Measurements from ENCODE around the gene CPAMD8.
A peak's percentile ranks its signal among the peaks of the same experiment; 100 is the strongest.

CPAMD8 gene

GRCh38 chr19:16915734-16916133 lies 110.9 kb downstream of the CPAMD8 start:
- no peak for DNase-seq

- DNase-seq, result no peak
These were observed 111.5 kb downstream of the CPAMD8 start for GRCh38 chr19:16915135-16915534.

GRCh38 chr19:16914421-16914820 lies 112.2 kb downstream of the CPAMD8 start:
- DNase-seq, result no peak

- no peak for DNase-seq
These were observed 113.8 kb downstream of the CPAMD8 start for GRCh38 chr19:16912780-16913179.

DNA sequence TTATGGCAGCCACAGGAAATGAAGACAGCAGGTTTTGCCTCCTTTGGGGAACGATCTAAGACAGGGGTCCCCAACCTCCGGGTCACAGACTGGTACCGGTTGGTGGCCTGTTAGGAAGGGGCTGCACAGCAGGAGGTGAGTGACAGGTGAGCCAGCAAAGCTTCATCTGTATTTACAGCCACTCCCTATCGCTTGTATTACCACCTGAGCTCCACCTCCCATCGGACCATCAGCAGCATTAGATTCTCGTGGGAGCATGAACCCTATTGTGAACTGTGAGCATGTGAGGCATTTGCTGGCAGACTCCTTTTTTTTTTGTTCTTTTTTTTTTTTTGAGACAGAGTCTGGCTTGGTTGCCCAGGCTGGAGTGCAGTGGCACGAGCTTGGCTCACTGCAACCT lies 115.6 kb downstream of the CPAMD8 start:
- no peak for DNase-seq

DNA sequence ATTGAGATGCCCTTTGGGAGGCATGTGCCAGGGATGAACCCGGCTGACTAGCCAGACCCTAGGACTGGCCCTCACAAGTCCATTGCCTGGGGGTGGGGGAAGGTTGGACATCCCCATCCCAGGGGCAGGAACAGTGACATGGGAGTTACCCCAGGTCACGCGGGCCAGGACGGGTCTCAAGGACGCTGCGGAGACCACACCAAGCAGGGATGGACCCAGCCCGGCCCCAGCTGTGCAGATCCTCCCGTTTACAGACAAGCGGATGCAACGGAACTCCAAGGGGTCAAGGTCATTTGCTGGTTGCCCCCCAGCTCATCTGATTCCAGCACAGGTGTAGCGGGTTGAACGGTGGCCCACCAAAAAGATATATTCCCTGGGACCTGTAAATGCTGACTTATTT lies 117.9 kb downstream of the CPAMD8 start:
- no peak for DNase-seq

DNA sequence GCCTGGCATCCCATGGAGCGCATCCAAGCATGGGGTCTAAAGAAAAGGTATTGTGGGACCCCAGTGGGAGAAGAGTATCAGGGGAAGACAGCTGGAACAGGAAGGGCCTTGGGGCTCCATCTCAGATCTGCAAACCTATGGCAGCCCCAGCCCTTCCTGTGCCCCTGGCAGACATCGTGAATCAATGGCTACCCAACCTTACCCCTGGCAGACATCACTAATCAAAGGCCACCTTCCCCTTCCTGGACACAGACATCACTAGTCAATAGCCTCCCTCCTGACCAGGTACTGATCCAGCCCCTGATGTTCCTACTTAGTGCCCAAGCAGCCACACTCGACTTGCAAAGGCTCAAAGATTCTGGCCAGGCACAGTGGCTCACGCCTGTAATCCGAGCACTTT lies 122.0 kb downstream of the CPAMD8 start:
- no peak for DNase-seq

- no peak for DNase-seq
These were observed 123.3 kb downstream of the CPAMD8 start for GRCh38 chr19:16903347-16903746.

- no peak for DNase-seq
These were observed 124.1 kb downstream of the CPAMD8 start for GRCh38 chr19:16902545-16902944.

DNA sequence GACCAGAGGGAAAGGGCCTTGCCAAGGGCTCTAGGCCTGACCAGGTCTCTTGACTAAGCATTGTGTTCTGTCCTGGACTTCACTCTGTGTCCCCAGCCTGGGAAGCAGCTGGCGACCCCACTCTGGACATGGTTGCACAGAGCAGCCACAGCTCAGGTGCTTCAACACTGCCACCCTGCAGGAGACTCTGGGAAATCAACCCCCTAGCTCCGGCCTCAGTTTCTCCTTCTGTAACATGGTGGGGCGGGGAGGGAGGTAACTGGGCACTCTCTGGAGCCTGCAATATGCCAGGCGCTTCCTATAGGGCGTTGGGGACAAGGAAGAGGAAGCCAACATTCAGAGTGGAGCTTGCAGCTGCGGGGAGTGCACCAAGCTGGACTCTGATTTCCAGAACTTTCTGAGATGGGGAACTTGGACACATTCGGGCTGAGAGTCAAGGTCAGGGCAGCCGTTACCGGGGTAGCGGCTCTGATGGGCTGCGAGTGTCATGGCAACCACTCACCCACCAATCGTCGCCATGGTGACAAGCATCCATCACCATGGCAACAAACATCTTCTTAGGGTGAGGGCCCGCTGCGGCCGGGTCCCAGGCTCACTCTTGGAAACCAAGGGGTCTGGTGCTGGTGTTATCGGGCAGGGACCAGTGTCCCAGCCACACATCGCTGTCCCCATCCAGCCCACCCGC lies 125.0 kb downstream of the CPAMD8 start:
- no peak for DNase-seq

DNA sequence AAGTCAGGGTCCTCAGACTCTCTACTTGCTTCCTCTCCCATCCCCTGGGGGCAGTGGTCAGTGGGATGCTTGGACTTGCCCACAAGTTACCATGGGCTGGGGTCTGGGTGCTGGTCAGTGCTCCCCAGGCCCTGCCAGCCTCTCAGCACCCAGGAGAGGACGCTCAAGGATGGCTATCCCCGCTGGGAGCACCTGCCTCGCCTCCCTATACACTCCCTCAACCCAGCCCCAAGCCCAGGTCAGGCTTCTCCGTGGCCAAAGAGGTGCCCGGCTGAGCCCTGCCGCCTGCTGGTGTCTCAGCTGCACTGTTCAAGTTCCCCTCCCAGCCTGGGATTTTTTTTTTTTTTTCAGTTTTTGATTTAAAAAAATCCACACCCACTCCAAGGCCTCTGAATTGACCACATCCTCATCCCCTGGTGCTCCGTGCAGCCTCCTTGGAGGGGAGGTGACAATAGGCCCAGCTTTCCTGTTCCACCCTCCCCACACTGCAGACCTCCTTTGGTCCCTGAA lies 127.0 kb downstream of the CPAMD8 start:
- DNase-seq, result no peak

DNA sequence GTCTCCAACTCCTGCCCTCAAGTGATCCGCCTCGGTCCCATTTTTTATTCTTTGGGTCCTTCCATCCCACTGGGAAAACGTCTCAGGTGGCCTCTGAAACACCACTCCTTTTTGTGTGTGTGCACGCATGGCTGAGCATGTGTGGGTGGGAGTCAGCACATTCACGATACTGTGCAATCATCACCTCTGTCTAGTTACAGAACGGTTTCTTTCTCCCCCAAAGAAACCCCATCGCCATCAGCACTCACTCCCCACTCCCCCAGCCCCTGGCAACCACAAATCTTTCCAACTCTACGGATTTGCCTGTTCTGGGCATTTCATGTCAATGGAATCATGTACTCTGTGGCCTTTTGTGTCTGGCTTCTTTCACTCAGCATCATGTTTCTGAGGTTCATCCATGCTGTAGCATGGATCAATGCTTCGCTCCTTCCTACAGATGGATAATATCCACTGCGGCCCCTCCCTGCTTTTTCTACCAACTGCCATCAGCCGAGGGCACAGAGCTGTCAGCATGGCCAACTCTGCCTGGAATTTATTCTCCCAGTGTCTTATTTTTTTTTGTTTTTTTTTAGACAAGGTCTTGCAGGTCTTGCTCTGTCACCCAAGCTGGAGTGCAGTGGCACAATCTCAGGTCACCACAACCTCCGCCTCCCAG lies 128.1 kb downstream of the CPAMD8 start:
- no peak for DNase-seq

GRCh38 chr19:16897856-16898161 lies 128.8 kb downstream of the CPAMD8 start:
- DNase-seq, result peak; percentile 9

GRCh38 chr19:16897029-16897855 lies 129.4 kb downstream of the CPAMD8 start:
- DNase-seq, result peak; percentile 85

GRCh38 chr19:16896146-16897028 lies 130.2 kb downstream of the CPAMD8 start:
- no peak for DNase-seq

- DNase-seq, result no peak
These were observed 131.0 kb downstream of the CPAMD8 start for GRCh38 chr19:16895467-16896145.

GRCh38 chr19:16894080-16894479 lies 132.5 kb downstream of the CPAMD8 start:
- no peak for DNase-seq

- no peak for DNase-seq
These were observed 133.0 kb downstream of the CPAMD8 start for GRCh38 chr19:16893686-16893989.

- DNase-seq, result no peak
These were observed 133.5 kb downstream of the CPAMD8 start for GRCh38 chr19:16892868-16893685.

- DNase-seq, result no peak
These were observed 134.2 kb downstream of the CPAMD8 start for GRCh38 chr19:16892436-16892835.

- DNase-seq, result no peak
These were observed 134.8 kb downstream of the CPAMD8 start for GRCh38 chr19:16891696-16892382.
